SK-N-SH (cell line): ENCODE data around the gene RNF133. TPM values are rescaled to one million over a fixed set of nuclear protein-coding genes. Genes with fewer than 3 reads are reported as not detected.

Experiments
- CTCF ChIA-PET: fragments of 300-600, 350-600 bp; formaldehyde crosslinking; extraction: SDS; loops from one replicate; lab custom pipeline; 2021; lab: Yijun Ruan, JAX
- POLR2A ChIA-PET: fragments of 350-600 bp; sonication (Branson Sonifier 250); formaldehyde crosslinking; extraction: SDS; loops from one replicate; lab custom pipeline; 2020; ENCODE audit warnings: antibody characterized with exemption, inconsistent platforms; lab: Yijun Ruan, JAX
- DNase-seq: peaks from one replicate; pipeline ENCODE4 v3.0.0; 2012
- H2AFZ ChIP-seq: fragments of 200-600 bp; sonication (generic); 2 replicates; pipeline ENCODE4 v1.8.1; 2016; ENCODE audit warnings: antibody characterized with exemption, mild to moderate bottlenecking, low read depth
- H3F3A ChIP-seq: fragments of 200-600 bp; sonication (generic); replicated peaks from 2 replicates; pipeline ENCODE3; 2016; ENCODE audit warnings: antibody characterized with exemption, mild to moderate bottlenecking; ENCODE audit not compliant: insufficient read depth
- H3K27ac ChIP-seq, 2 experiments: fragments of 200-500 bp in 1 of 2; fragments of 200-600 bp in 1 of 2; sonication (Bioruptor generic) in 1 of 2; sonication (generic), shearing (Covaris generic) in 1 of 2; 2 replicates each; pipeline versions ENCODE4 v1.5.1 to v1.6.1; 2014 to 2016; ENCODE audit warnings: low read depth in 2 of 2, inconsistent platforms in 1 of 2, low read length in 1 of 2, mild to moderate bottlenecking in 1 of 2, mixed read lengths in 1 of 2
- H3K27me3 ChIP-seq: fragments of 200-600 bp; sonication (generic), shearing (Covaris generic); 2 replicates; pipeline ENCODE4 v1.6.1; 2016; ENCODE audit warnings: mixed run types; ENCODE audit not compliant: insufficient read depth
- H3K36me3 ChIP-seq, 2 experiments: fragments of 200-500 bp in 1 of 2; fragments of 200-600 bp in 1 of 2; sonication (Bioruptor generic) in 1 of 2; sonication (generic) in 1 of 2; replicated peaks in 1 of 2; 2 replicates each; pipeline versions ENCODE3 to v1.5.1; 2014 to 2016; ENCODE audit warnings: low read length in 1 of 2, mild to moderate bottlenecking in 1 of 2; ENCODE audit not compliant: insufficient read depth in 2 of 2, control insufficient read depth in 1 of 2
- H3K4me1 ChIP-seq, 2 experiments: fragments of 200-500 bp in 1 of 2; fragments of 200-600 bp in 1 of 2; sonication (Bioruptor generic) in 1 of 2; sonication (generic), shearing (Covaris generic) in 1 of 2; 2 replicates each; pipeline versions ENCODE4 v1.5.1 to v1.6.1; 2014 to 2016; ENCODE audit warnings: low read depth in 1 of 2, low read length in 1 of 2, mixed run types in 1 of 2; ENCODE audit not compliant: insufficient read depth in 2 of 2, control insufficient read depth in 1 of 2
- H3K4me2 ChIP-seq: fragments of 200-600 bp; sonication (generic), shearing (Covaris generic); 2 replicates; pipeline ENCODE4 v1.6.1; 2017; ENCODE audit warnings: mixed run types
- H3K4me3 ChIP-seq, 2 experiments: fragments of 200-500 bp in 1 of 2; fragments of 200-600 bp in 1 of 2; sonication (Bioruptor generic) in 1 of 2; sonication (generic), shearing (Covaris generic) in 1 of 2; 2 replicates each; pipeline versions ENCODE4 v1.5.1 to v1.8.1; 2014 to 2016; ENCODE audit warnings: low read depth in 2 of 2, inconsistent platforms in 1 of 2, low read length in 1 of 2, mild to moderate bottlenecking in 1 of 2, mixed read lengths in 1 of 2, moderate library complexity in 1 of 2
- H3K79me2 ChIP-seq: fragments of 200-600 bp; sonication (generic); 2 replicates; pipeline ENCODE4 v1.8.1; 2017; ENCODE audit warnings: mild to moderate bottlenecking; ENCODE audit not compliant: insufficient read depth
- H3K9ac ChIP-seq: fragments of 200-600 bp; sonication (generic); 2 replicates; pipeline ENCODE4 v1.6.1; 2017; ENCODE audit warnings: mixed run types
- H3K9me2 ChIP-seq: fragments of 200-600 bp; sonication (generic); 2 replicates; pipeline ENCODE4 v1.6.1; 2017; ENCODE audit warnings: mixed run types
- H3K9me3 ChIP-seq: fragments of 200-600 bp; sonication (generic); 2 replicates; pipeline ENCODE4 v1.6.1; 2017; ENCODE audit warnings: mixed run types, mild to moderate bottlenecking, moderate library complexity
- H4K20me1 ChIP-seq: fragments of 200-600 bp; sonication (generic); 2 replicates; pipeline ENCODE4 v1.6.1; 2017; ENCODE audit warnings: mild to moderate bottlenecking, mixed run types; ENCODE audit not compliant: insufficient read depth
- FOXJ3 ChIP-seq: sonication (generic); formaldehyde crosslinking; IDR thresholded peaks from 2 replicates; pipeline ENCODE4 v1.5.1; 2020; ENCODE audit warnings: mild to moderate bottlenecking, missing genetic modification reagents
- FOXM1 ChIP-seq: IDR thresholded peaks from 2 replicates; pipeline ENCODE4 v1.4.0; 2012; ENCODE audit warnings: low read depth, mild to moderate bottlenecking
- GABPA ChIP-seq: IDR thresholded peaks from 2 replicates; pipeline ENCODE4 v1.4.0; 2012; ENCODE audit warnings: low read depth, mild to moderate bottlenecking
- GATA2 ChIP-seq: sonication (generic); formaldehyde crosslinking; IDR thresholded peaks from 2 replicates; pipeline ENCODE4 v1.5.0; 2020; ENCODE audit warnings: mild to moderate bottlenecking, missing genetic modification reagents
- IRF3 ChIP-seq: fragments of 150-350 bp; IDR thresholded peaks from 2 replicates; pipeline ENCODE4 v1.6.1; 2016; ENCODE audit warnings: mild to moderate bottlenecking, low read depth, low read length
- MAX ChIP-seq: IDR thresholded peaks from 2 replicates; pipeline ENCODE4 v1.4.0; 2012; ENCODE audit warnings: low read depth
- NFIC ChIP-seq: IDR thresholded peaks from 2 replicates; pipeline ENCODE4 v1.4.0; 2012; ENCODE audit warnings: borderline replicate concordance
- PBX3 ChIP-seq: IDR thresholded peaks from 2 replicates; pipeline ENCODE4; 2012
- POLR2AphosphoS5 ChIP-seq: IDR thresholded peaks from 2 replicates; pipeline ENCODE4 v1.6.1; 2012; ENCODE audit warnings: low read depth, low read length
- RFX5 ChIP-seq: IDR thresholded peaks from 2 replicates; pipeline ENCODE4 v1.6.1; 2012; ENCODE audit warnings: mild to moderate bottlenecking, improper control_type of control experiment, low read length
- SIN3A ChIP-seq: IDR thresholded peaks from 2 replicates; pipeline ENCODE4 v1.6.1; 2012; ENCODE audit warnings: low read depth, mild to moderate bottlenecking, low read length, moderate library complexity, borderline replicate concordance
- TAF1 ChIP-seq: IDR thresholded peaks from 2 replicates; pipeline ENCODE4 v1.6.1; 2012; ENCODE audit warnings: low read depth, mild to moderate bottlenecking, low read length, moderate library complexity, borderline replicate concordance
- TEAD4 ChIP-seq: IDR thresholded peaks from 2 replicates; pipeline ENCODE4 v1.4.0; 2012; ENCODE audit warnings: mild to moderate bottlenecking, borderline replicate concordance; ENCODE audit not compliant: insufficient read depth
- ZBTB33 ChIP-seq: IDR thresholded peaks from 2 replicates; pipeline ENCODE4 v1.4.0; 2012; ENCODE audit warnings: low read depth, borderline replicate concordance
- WGBS: methylation state at CpG from one replicate; pipeline ENCODE4 v1.1.6; 2017; ENCODE audit warnings: low lambda C conversion rate; 5-methylcytosine and 5-hydroxymethylcytosine counted together
- polyA plus RNA-seq, 3 experiments: library from polyadenylated mRNA; depleted of rRNA; stranded (reverse); fragments of >200 nt; gene quantifications; 2 replicates each; pipeline ENCODE4 v1.2.3, GENCODE V29; 2012

Gene RNF133
- polyA plus RNA-seq, 1 of the 3 experiments (the other 2 are of a cell fraction) = 0.03 TPM

GRCh38 chr7:122691569-122692235, 7.2 kb downstream of the RNF133 start:
- DNase-seq = no peak
- no peak overlapping the region for H2AFZ ChIP-seq
- 8% methylated on average over 14 of the region's 14 CpGs for WGBS
- no peaks in the 10 kb centered on the region for H3K4me1 ChIP-seq
- no peaks in the 10 kb centered on the region for H3K9me3 ChIP-seq
- no peaks in the 10 kb centered on the region for H4K20me1 ChIP-seq
- H3K4me2 ChIP-seq = no peak overlapping the region
- no peak overlapping the region for H3K27ac ChIP-seq
- H3K27me3 ChIP-seq = no peaks in the 10 kb centered on the region
- no peak overlapping the region for H3K9ac ChIP-seq
- POLR2A ChIA-PET = no interaction called here
- no peak for TF ChIP-seq TEAD4
- no peak for TF ChIP-seq GABPA
- no peak for TF ChIP-seq SIN3A
- TF ChIP-seq PBX3 = no peak
- TF ChIP-seq GATA2 (CRISPR knock-in tag) = no peak
- TF ChIP-seq NFIC = no peak
- TF ChIP-seq TAF1 = no peak
- no peak for TF ChIP-seq IRF3
- no peak for TF ChIP-seq POLR2AphosphoS5
- no peak for TF ChIP-seq RFX5
- no peak for TF ChIP-seq MAX
- TF ChIP-seq FOXM1 = no peak
- no peak for TF ChIP-seq FOXJ3
- TF ChIP-seq ZBTB33 = no peak
- no peaks in the 10 kb centered on the region for H3K9me2 ChIP-seq
- CTCF ChIA-PET = no interaction called here
- no peaks in the 10 kb centered on the region for H3K79me2 ChIP-seq
- no peak overlapping the region for H3K4me3 ChIP-seq
- no peaks in the 10 kb centered on the region for H3K36me3 ChIP-seq
- H3F3A ChIP-seq = no peaks in the 10 kb centered on the region
